Activated CD4-positive, alpha-beta T cell treated with anti-CD3 and anti-CD28 coated beads, Interleukin-2, amount 50 U/mL, for 24 hours (primary cell): ENCODE data around the gene PPP2R5D.
"Not testable (repeated sequence)": the region's sequence is repeated elsewhere in the genome, so short reads cannot be mapped to it uniquely, and the experiment has no call there.

Experiments used
- DNase-seq, 2 donors: peaks; one replicate each; pipeline ENCODE4 v3.0.0-alpha.2; 2020; ENCODE audit warnings: low read depth in 1 of 2, low spot score in 1 of 2

Gene PPP2R5D

GRCh38 chr6:42984001-42984923, at the start of gene PPP2R5D:
Gene PPP2R5D, plus strand, starts transcription at chr6:42984570. Its CDS starts 108 bp downstream, at chr6:42984678.
- DNase-seq = peak; percentile 86 to 96

DNA sequence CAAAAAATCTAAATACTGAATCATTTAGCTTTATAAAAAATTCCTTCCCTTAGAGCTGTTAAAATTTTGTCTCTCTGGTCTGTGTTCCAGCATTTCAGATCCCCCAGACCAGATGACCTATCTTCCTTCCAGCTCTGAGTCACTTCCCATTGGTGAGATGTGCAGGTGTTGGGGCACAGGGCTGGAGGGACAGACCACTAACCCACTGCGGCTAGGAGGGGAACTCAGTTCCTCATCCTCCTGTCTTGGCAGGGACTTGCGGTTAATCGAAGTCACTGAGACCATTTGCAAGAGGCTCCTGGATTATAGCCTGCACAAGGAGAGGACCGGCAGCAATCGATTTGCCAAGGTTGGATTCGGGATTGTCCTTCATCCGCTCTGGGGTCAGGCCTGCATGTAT, 49.0 kb upstream of the PPP2R5D start:
- DNase-seq = no peak

GRCh38 chr6:42936398-42936797, 48.0 kb upstream of the PPP2R5D start:
- DNase-seq = no peak

GRCh38 chr6:42937548-42938427, 46.6 kb upstream of the PPP2R5D start:
- no peak for DNase-seq

DNA sequence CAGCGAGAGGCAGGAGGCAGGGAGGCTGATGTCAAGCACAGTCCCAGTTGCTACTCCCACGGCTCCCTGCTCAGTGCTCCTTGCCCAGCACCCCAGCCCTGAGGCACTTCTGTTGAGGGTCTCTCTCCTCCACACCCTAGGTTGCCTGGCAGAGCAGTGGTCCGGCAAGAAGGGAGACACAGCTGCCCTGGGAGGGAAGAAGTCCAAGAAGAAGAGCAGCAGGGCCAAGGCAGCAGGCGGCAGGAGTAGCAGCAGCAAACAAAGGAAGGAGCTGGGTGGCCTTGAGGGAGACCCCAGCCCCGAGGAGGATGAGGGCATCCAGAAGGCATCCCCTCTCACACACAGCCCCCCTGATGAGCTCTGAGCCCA, 46.0 kb upstream of the PPP2R5D start:
- DNase-seq = no peak

GRCh38 chr6:42938987-42939809, 45.2 kb upstream of the PPP2R5D start:
- DNase-seq = no peak

DNA sequence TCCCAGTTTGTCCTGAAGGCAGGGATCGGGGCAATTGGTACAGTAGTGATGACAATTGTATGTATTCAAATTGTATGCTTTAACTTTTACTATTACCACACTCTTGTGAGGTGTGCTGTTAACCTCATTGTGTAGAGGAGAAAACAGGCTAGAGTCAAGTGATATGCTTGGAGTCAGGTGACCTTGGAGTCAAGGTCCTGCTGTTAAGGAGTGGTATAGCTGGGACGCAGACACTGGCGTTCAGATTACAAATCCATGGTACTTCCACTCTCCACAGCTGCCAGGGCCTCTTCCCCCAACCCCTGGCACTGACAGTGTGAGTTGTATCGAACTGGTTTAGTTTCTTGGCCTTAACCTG, 44.6 kb upstream of the PPP2R5D start:
- DNase-seq = no peak

DNA sequence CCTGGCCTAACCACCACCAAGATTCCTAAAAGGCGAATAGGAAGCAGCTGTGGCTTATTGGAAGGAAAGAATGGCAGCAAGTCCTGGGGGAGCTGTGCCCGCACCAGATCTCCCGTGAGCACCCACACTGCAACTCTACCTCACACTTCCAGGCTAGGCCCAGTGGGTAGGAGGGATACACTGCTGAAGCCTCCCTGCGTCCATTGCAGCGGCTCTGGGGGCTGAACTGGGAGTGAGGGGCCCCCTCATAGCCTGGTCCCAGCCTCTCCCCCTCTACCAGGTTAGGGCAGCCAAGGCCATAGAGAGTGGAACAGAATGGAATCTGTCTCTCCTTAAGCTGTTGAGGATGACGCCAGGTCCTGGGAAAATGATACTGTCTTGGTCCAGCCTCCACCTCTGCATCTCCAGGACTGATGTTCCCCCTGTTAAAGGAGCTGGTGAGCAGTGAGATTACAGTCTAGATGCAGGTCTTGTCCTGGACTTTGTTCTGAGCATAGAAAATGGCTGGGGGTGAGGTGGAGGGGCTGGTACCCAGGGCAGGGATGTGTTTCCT, 43.8 kb upstream of the PPP2R5D start:
- DNase-seq = no peak

DNA sequence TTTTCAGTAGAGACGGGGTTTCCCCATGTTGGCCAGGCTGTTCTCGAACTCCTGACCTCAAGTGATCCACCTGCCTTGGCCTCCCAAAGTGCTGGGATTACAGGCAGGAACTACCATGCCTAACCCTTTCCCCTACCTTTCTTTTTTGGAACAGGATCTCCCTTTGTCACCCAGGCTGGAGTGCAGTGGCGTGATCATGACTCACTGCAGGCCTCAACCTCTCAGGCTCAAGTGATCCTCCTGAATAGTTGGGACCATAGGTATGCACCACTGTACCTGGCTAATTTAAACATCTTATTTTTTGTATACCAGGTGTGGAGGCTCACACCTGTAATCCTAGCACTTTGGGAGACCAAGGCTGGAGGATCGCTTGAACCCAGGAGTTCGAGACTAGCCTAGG, 43.0 kb upstream of the PPP2R5D start:
- DNase-seq = not testable (repeated sequence)

GRCh38 chr6:42942444-42942843, 41.9 kb upstream of the PPP2R5D start:
- DNase-seq = no peak

GRCh38 chr6:42947950-42948349, 36.4 kb upstream of the PPP2R5D start:
- DNase-seq = no peak

GRCh38 chr6:42952389-42952788, 32.0 kb upstream of the PPP2R5D start:
- no peak for DNase-seq

DNA sequence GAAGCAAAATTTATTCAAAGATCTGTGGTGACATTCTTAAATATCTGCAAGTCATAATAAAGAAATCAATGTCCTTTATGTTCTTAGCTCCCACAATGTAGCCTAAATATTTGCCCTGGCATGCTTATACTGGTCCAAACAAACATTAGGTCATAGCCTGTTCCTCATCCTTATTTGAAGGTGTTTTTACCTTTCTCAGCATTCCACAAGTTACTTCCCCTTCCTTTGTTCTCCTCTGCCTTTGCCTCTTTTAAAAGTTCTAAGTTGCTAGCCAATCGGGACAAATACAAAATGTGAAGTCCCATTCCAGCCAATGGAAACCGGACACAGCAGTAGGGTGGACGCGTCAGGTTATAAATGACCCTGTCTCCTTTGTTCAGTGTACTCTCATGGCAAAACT, 30.0 kb upstream of the PPP2R5D start:
- not testable (repeated sequence) for DNase-seq

DNA sequence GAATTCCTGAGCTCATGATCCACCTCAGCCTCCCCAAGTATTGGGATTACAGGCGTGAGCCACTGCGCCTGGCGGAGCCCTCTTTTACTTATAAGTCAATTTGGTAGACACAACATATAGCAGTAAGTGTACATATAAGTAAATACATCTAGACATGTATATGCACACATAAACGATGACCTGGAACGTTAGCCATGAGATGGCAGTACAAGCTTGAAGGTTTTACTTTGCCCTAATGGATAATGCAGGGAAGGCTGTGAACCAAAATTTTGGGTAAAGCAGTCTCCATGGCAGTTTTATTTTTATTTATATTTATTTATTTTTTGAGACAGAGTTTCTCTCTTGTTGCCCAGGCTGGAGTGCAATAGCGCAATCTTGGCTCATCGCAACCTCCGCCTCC, 26.2 kb upstream of the PPP2R5D start:
- DNase-seq = no peak

- no peak for DNase-seq
Observed at GRCh38 chr6:42959917-42960242, 24.5 kb upstream of the PPP2R5D start.

DNA sequence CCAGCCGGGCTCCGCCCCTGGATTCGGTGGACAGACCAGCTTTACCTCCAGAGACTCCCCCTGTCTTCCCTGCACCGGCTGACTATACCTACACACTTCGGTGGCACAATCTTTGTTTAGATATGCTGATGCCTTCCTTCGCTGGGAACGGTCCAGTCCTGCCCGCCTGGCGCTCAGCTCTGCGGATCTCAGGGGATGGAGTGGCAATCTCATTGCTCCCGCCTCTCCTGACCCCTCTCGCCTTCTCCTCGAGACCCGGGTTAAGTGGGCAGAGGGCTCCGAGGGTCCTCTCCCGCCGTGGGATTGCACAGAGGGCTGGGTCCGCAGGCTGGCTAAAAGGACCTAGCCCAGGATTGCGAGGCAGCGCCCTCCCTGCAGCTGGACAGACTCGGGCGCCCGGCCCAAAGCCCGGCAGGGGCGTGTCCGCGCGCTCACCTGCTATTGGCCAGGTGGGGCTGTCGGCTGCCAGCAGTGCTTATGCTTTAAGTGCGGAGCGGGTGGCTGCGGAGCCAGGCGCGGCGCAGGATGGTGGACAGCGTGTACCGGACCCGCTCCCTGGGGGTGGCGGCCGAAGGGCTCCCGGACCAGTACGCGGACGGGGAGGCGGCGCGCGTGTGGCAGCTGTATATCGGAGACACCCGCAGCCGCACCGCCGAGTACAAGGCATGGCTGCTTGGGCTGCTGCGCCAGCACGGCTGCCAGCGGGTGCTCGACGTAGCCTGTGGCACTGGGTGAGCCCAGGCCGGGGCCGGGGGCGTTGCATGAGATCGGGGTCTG, 23.9 kb upstream of the PPP2R5D start, which contains the start of gene GNMT:
Gene GNMT, plus strand, starts transcription at position 512 of the 777 bp plus-strand sequence. Its CDS starts 14 bp downstream, at position 526.
- DNase-seq = no peak

GRCh38 chr6:42961020-42961470, 23.3 kb upstream of the PPP2R5D start:
- no peak for DNase-seq

- DNase-seq = no peak
Observed at GRCh38 chr6:42962096-42962495, 22.3 kb upstream of the PPP2R5D start.

- DNase-seq = no peak
Observed at GRCh38 chr6:42962502-42963178, 21.7 kb upstream of the PPP2R5D start.
